HG03097 (cell line): ENCODE measurements around the gene SORBS1.

Experiments used
- ATAC-seq: cut with Tn5 transposase; IDR thresholded peaks from one replicate; pipeline ENCODE4 v1.9.1; 2021; ENCODE audit not compliant: unreplicated experiment, low FRiP score

Gene SORBS1

GRCh38 chr10:95566136-95566535 is 5.0 kb upstream of the SORBS1 start:
- ATAC-seq: no peak

GRCh38 chr10:95565336-95565735 is 4.2 kb upstream of the SORBS1 start:
- ATAC-seq: no peak

GRCh38 chr10:95564291-95564690 is 3.1 kb upstream of the SORBS1 start:
- ATAC-seq: no peak

- no peak for ATAC-seq
Observed at GRCh38 chr10:95562341-95562965, 1.3 kb upstream of the SORBS1 start.

GRCh38 chr10:95561864-95562177 is 650 bp upstream of the SORBS1 start:
- ATAC-seq: no peak

GRCh38 chr10:95560278-95561176 is 644 bp downstream of the SORBS1 start:
- ATAC-seq: no peak

GRCh38 chr10:95559896-95560277 is 1.3 kb downstream of the SORBS1 start:
- no peak for ATAC-seq

GRCh38 chr10:95559471-95559870 is 1.7 kb downstream of the SORBS1 start:
- ATAC-seq: no peak

GRCh38 chr10:95558593-95559320 is 2.4 kb downstream of the SORBS1 start:
- ATAC-seq: no peak

- no peak for ATAC-seq
Observed at GRCh38 chr10:95556994-95557767, 4.0 kb downstream of the SORBS1 start.

- no peak for ATAC-seq
Observed at GRCh38 chr10:95553674-95554073, 7.5 kb downstream of the SORBS1 start.

GRCh38 chr10:95552679-95553342 is 8.4 kb downstream of the SORBS1 start:
- no peak for ATAC-seq

- no peak for ATAC-seq
Observed at GRCh38 chr10:95550073-95550672, 11.0 kb downstream of the SORBS1 start.

GRCh38 chr10:95547791-95548435 is 13.3 kb downstream of the SORBS1 start:
- no peak for ATAC-seq

- ATAC-seq: no peak
Observed at GRCh38 chr10:95547197-95547596, 14.0 kb downstream of the SORBS1 start.

GRCh38 chr10:95545981-95546380 is 15.2 kb downstream of the SORBS1 start:
- no peak for ATAC-seq

GRCh38 chr10:95544783-95545500 is 16.2 kb downstream of the SORBS1 start:
- ATAC-seq: no peak

GRCh38 chr10:95543459-95543858 is 17.7 kb downstream of the SORBS1 start:
- ATAC-seq: no peak

GRCh38 chr10:95542761-95543160 is 18.4 kb downstream of the SORBS1 start:
- ATAC-seq: no peak
